ENCODE data around the gene CROT. TPM values are rescaled to one million over a fixed set of nuclear protein-coding genes. Genes with fewer than 3 reads are reported as not detected.

Gene CROT, protein sequence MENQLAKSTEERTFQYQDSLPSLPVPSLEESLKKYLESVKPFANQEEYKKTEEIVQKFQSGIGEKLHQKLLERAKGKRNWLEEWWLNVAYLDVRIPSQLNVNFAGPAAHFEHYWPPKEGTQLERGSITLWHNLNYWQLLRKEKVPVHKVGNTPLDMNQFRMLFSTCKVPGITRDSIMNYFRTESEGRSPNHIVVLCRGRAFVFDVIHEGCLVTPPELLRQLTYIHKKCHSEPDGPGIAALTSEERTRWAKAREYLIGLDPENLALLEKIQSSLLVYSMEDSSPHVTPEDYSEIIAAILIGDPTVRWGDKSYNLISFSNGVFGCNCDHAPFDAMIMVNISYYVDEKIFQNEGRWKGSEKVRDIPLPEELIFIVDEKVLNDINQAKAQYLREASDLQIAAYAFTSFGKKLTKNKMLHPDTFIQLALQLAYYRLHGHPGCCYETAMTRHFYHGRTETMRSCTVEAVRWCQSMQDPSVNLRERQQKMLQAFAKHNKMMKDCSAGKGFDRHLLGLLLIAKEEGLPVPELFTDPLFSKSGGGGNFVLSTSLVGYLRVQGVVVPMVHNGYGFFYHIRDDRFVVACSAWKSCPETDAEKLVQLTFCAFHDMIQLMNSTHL
- 11.1 TPM for total RNA-seq (ENCODE audit: unreplicated experiment)
- long read RNA-seq, partial matches to known transcripts = 1 of 2 reads
- long read RNA-seq, other reads (novel, unspliced or antisense) = 0 of 2 reads

GRCh38 chr7:87345166-87345927 lies at the start of gene CROT:
Gene CROT (plus strand): TSS chr7:87345664. CDS start chr7:87349069, 3,405 bp downstream.
- H3K9me3 Mint-ChIP-seq (ENCODE audit: unreplicated experiment) = no peaks in the 10 kb centered on the region
- DNase-seq (ENCODE audit: low spot score) = peak; percentile 93
- peaks cover 8% of the 10 kb centered on the region for H3K27me3 Mint-ChIP-seq (ENCODE audit: unreplicated experiment)
- H3K27ac Mint-ChIP-seq (ENCODE audit: unreplicated experiment) = no peak within 1 kb of the TSS
- peaks cover 9% of the 10 kb centered on the region for H3K4me1 Mint-ChIP-seq (ENCODE audit: unreplicated experiment)
- TF ChIP-seq, protein P1, sequence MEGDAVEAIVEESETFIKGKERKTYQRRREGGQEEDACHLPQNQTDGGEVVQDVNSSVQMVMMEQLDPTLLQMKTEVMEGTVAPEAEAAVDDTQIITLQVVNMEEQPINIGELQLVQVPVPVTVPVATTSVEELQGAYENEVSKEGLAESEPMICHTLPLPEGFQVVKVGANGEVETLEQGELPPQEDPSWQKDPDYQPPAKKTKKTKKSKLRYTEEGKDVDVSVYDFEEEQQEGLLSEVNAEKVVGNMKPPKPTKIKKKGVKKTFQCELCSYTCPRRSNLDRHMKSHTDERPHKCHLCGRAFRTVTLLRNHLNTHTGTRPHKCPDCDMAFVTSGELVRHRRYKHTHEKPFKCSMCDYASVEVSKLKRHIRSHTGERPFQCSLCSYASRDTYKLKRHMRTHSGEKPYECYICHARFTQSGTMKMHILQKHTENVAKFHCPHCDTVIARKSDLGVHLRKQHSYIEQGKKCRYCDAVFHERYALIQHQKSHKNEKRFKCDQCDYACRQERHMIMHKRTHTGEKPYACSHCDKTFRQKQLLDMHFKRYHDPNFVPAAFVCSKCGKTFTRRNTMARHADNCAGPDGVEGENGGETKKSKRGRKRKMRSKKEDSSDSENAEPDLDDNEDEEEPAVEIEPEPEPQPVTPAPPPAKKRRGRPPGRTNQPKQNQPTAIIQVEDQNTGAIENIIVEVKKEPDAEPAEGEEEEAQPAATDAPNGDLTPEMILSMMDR (IDR thresholded peaks at IDR 0.05; ENCODE audit: unreplicated experiment) = no peak
- peaks cover 17% of the 10 kb centered on the region for H3K36me3 Mint-ChIP-seq (ENCODE audit: low read depth, unreplicated experiment)
- H3K4me3 Mint-ChIP-seq (ENCODE audit: unreplicated experiment) = peak within 1 kb of the TSS; percentile 94

DNA sequence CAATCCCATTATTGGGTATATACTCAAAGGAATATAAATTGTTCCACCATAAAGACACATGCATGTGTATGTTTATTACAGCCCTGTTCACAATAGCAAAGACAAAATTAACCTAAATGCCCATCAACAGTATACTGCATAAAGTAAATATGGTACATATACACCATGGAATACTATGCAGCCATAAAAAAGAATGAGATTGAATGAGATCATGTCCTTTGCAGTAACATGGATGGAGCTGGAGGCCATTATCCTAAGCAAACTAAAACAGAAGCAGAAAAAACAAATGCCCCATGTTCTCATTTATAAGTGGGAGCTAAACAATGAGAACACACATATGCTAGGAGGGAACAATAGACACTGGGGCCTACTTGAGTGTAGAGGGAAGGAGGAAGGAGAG lies 44.7 kb upstream of the CROT start:
- H3K4me3 Mint-ChIP-seq (ENCODE audit: unreplicated experiment) = no peak overlapping the region
- H3K27ac Mint-ChIP-seq (ENCODE audit: unreplicated experiment) = no peak overlapping the region
- TF ChIP-seq, protein P1 (IDR thresholded peaks at IDR 0.05; ENCODE audit: unreplicated experiment) = no peak
- no peaks in the 10 kb centered on the region for H3K27me3 Mint-ChIP-seq (ENCODE audit: unreplicated experiment)
- H3K36me3 Mint-ChIP-seq (ENCODE audit: low read depth, unreplicated experiment) = no peaks in the 10 kb centered on the region
- H3K9me3 Mint-ChIP-seq (ENCODE audit: unreplicated experiment) = peaks cover 8% of the 10 kb centered on the region
- H3K4me1 Mint-ChIP-seq (ENCODE audit: unreplicated experiment) = no peaks in the 10 kb centered on the region
- no peak for DNase-seq (ENCODE audit: low spot score)

DNA sequence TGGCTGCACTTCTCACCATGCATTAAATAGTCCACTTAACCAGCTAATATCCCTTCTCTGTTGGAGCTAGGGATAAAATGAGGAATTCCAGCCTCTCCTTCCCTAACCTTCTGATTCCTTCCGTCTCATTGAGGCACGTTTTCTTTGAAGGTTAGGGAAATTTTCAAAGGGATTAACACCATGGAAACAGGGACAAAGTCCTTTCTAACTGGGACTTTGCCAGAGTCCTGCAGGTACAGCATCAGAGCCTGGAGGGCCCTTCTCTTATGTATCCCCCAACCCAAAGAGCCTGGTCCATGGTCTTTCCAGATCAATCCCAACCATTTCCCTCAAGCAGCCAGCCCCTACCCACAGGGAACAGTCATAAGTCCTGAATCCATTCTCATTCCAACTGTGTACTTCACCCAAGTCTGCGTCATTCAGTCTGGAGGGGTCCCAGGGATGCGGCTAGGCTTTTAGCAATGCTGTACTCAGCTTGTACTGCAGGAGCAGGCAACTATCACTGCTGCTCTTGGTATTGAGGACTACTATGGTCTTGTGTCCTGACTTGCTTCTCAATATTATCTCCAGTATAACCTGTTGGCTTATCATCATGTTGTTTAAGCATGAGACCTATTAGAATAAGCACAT lies 34.6 kb upstream of the CROT start:
- TF ChIP-seq, protein P1 (IDR thresholded peaks at IDR 0.05; ENCODE audit: unreplicated experiment) = no peak

GRCh38 chr7:87312215-87312865 lies 33.1 kb upstream of the CROT start:
- H3K9me3 Mint-ChIP-seq (ENCODE audit: unreplicated experiment) = no peaks in the 10 kb centered on the region
- H3K4me1 Mint-ChIP-seq (ENCODE audit: unreplicated experiment) = no peaks in the 10 kb centered on the region
- H3K36me3 Mint-ChIP-seq (ENCODE audit: low read depth, unreplicated experiment) = no peaks in the 10 kb centered on the region
- peak; percentile 68 for DNase-seq (ENCODE audit: low spot score)
- TF ChIP-seq, protein P1 (IDR thresholded peaks at IDR 0.05; ENCODE audit: unreplicated experiment) = peak; percentile 84
- no peaks in the 10 kb centered on the region for H3K27me3 Mint-ChIP-seq (ENCODE audit: unreplicated experiment)
- H3K27ac Mint-ChIP-seq (ENCODE audit: unreplicated experiment) = no peak overlapping the region
- H3K4me3 Mint-ChIP-seq (ENCODE audit: unreplicated experiment) = no peak overlapping the region

More for the DNA sequence above, 34.6 kb upstream of the CROT start:
- H3K27me3 Mint-ChIP-seq (ENCODE audit: unreplicated experiment) = no peaks in the 10 kb centered on the region
- no peaks in the 10 kb centered on the region for H3K9me3 Mint-ChIP-seq (ENCODE audit: unreplicated experiment)
- H3K36me3 Mint-ChIP-seq (ENCODE audit: low read depth, unreplicated experiment) = no peaks in the 10 kb centered on the region
- DNase-seq (ENCODE audit: low spot score) = no peak
- no peaks in the 10 kb centered on the region for H3K4me1 Mint-ChIP-seq (ENCODE audit: unreplicated experiment)
- H3K4me3 Mint-ChIP-seq (ENCODE audit: unreplicated experiment) = no peak overlapping the region
- H3K27ac Mint-ChIP-seq (ENCODE audit: unreplicated experiment) = no peak overlapping the region
